Neural cell (in vitro differentiated cells): ENCODE results near the gene ADISSP. TPM values are rescaled to one million over a fixed set of nuclear protein-coding genes. Genes with fewer than 3 reads are reported as not detected.

Experiments used
- H2AFZ ChIP-seq: fragments of 200-600, 300-800 bp; sonication (generic), shearing (Covaris generic); 2 replicates; pipeline ENCODE4 v1.6.0; 2014; ENCODE audit warnings: low read depth, mild to moderate bottlenecking, antibody characterized with exemption, low read length, moderate library complexity
- H3F3A ChIP-seq: fragments of 200-600 bp; shearing (Covaris generic); 2 replicates; pipeline ENCODE4 v1.6.1; 2016; ENCODE audit warnings: mild to moderate bottlenecking, moderate library complexity, mixed read lengths, antibody characterized with exemption, low read length; ENCODE audit not compliant: insufficient read depth, poor library complexity, severe bottlenecking
- H3K27ac ChIP-seq: fragments of 200-600, 300-800 bp; sonication (generic), shearing (Covaris generic); 2 replicates; pipeline ENCODE4 v1.5.1; 2014; ENCODE audit warnings: mild to moderate bottlenecking, low read length, moderate library complexity
- H3K27me3 ChIP-seq: fragments of 300-800, 200-600 bp; sonication (generic), shearing (Covaris generic); 2 replicates; pipeline ENCODE4 v1.6.0; 2014; ENCODE audit warnings: mild to moderate bottlenecking, low read depth, low read length, moderate library complexity; ENCODE audit not compliant: insufficient read depth
- H3K36me3 ChIP-seq: fragments of 300-800, 200-600 bp; sonication (generic), shearing (Covaris generic); 2 replicates; pipeline ENCODE4 v1.5.1; 2014; ENCODE audit warnings: mild to moderate bottlenecking, antibody characterized with exemption, low read length, moderate library complexity; ENCODE audit not compliant: insufficient read depth
- H3K4me2 ChIP-seq: fragments of 300-800, 200-600 bp; sonication (generic), shearing (Covaris generic); 2 replicates; pipeline ENCODE4 v1.6.0; 2014; ENCODE audit warnings: mild to moderate bottlenecking, low read length
- H3K4me3 ChIP-seq: fragments of 300-800, 200-600 bp; sonication (generic), shearing (Covaris generic); 2 replicates; pipeline ENCODE4 v1.5.1; 2014; ENCODE audit warnings: mild to moderate bottlenecking, low read length, moderate library complexity
- H3K79me2 ChIP-seq: fragments of 200-600 bp; shearing (Covaris generic); replicated peaks from 2 replicates; pipeline ENCODE4 v1.6.0; 2014; ENCODE audit warnings: mild to moderate bottlenecking, low read length, moderate library complexity; ENCODE audit not compliant: insufficient read depth
- H3K9ac ChIP-seq: fragments of 300-800, 200-600 bp; sonication (generic), shearing (Covaris generic); 2 replicates; pipeline ENCODE4 v1.6.1; 2016; ENCODE audit warnings: mild to moderate bottlenecking, low read length, mixed read lengths
- H3K9me2 ChIP-seq: fragments of 200-600 bp; shearing (Covaris generic); 2 replicates; pipeline ENCODE4 v1.6.1; 2016; ENCODE audit warnings: mild to moderate bottlenecking, low read length, mixed read lengths; ENCODE audit not compliant: insufficient read depth
- H3K9me3 ChIP-seq: fragments of 200-600, 300-800 bp; sonication (generic), shearing (Covaris generic); 2 replicates; pipeline ENCODE4 v1.6.1; 2016; ENCODE audit warnings: mild to moderate bottlenecking, mixed run types, low read length, moderate library complexity, mixed read lengths
- H4K20me1 ChIP-seq: fragments of 200-600 bp; shearing (Covaris generic); 2 replicates; pipeline ENCODE4 v1.6.1; 2016; ENCODE audit warnings: mild to moderate bottlenecking, mixed run types; ENCODE audit not compliant: insufficient read depth
- CTCF ChIP-seq: fragments of 450-650 bp; IDR thresholded peaks from 2 replicates; pipeline ENCODE4 v1.5.1; 2014; ENCODE audit warnings: antibody characterized with exemption, mild to moderate bottlenecking, moderate library complexity; ENCODE audit not compliant: poor library complexity, severe bottlenecking
- EP300 ChIP-seq: fragments of 450-650 bp; conservative IDR thresholded peaks from 2 replicates; pipeline ENCODE4 v1.6.1; 2014; ENCODE audit warnings: antibody characterized with exemption, mild to moderate bottlenecking, moderate library complexity; ENCODE audit not compliant: poor library complexity, severe bottlenecking
- EZH2 ChIP-seq: fragments of 200-600, 300-800 bp; shearing (Covaris generic), sonication (generic); IDR thresholded peaks from 2 replicates; pipeline ENCODE4 v1.6.1; 2014; ENCODE audit warnings: antibody characterized with exemption, low read length, borderline replicate concordance, mild to moderate bottlenecking; ENCODE audit not compliant: insufficient read depth, poor library complexity, severe bottlenecking
- MXI1 ChIP-seq: fragments of 450-650 bp; conservative IDR thresholded peaks from 2 replicates; pipeline ENCODE4 v1.6.1; 2014; ENCODE audit warnings: antibody characterized with exemption, mild to moderate bottlenecking; ENCODE audit not compliant: poor library complexity, severe bottlenecking
- POLR2AphosphoS5 ChIP-seq: IDR thresholded peaks from 2 replicates; pipeline ENCODE4 v1.6.1; 2012
- RAD21 ChIP-seq: fragments of 450-650 bp; conservative IDR thresholded peaks from 2 replicates; pipeline ENCODE4 v1.6.1; 2014; ENCODE audit warnings: antibody characterized with exemption, mild to moderate bottlenecking, moderate library complexity
- REST ChIP-seq: IDR thresholded peaks from 2 replicates; pipeline ENCODE4 v1.6.1; 2012; ENCODE audit warnings: borderline replicate concordance
- SMC3 ChIP-seq: fragments of 450-650 bp; conservative IDR thresholded peaks from 2 replicates; pipeline ENCODE4 v1.6.1; 2014; ENCODE audit warnings: antibody characterized with exemption, mild to moderate bottlenecking, moderate library complexity; ENCODE audit not compliant: poor library complexity
- TAF1 ChIP-seq: IDR thresholded peaks from 2 replicates; pipeline ENCODE4 v1.6.1; 2012; ENCODE audit warnings: low read depth
- polyA plus RNA-seq: library from polyadenylated mRNA; depleted of rRNA; stranded (reverse); fragments of >200 nt; gene quantifications from 2 replicates; pipeline ENCODE4 v1.2.3, GENCODE V29; 2014

ADISSP gene
- polyA plus RNA-seq, 1 donor from 2014 or later: 39.8 TPM

- Histone ChIP-seq H3F3A (no peaks in the 10 kb centered on the region), H3K27me3 (no peaks in the 10 kb centered on the region), H3K36me3 (no peaks in the 10 kb centered on the region), H2AFZ (peak within 1 kb of the TSS; percentile 65), H3K9me3 (no peaks in the 10 kb centered on the region), H3K9ac (peak within 1 kb of the TSS; percentile 60), H3K4me2 (peak within 1 kb of the TSS; percentile 28), H3K4me3 (peak within 1 kb of the TSS; percentile 79), H4K20me1 (no peaks in the 10 kb centered on the region), H3K79me2 (no peaks in the 10 kb centered on the region), H3K9me2 (no peaks in the 10 kb centered on the region), H3K27ac (no peak within 1 kb of the TSS)
- TF ChIP-seq CTCF (peak; percentile 60), MXI1 (peak; percentile 46), REST (peak; percentile 42), POLR2AphosphoS5 (no peak), EP300 (no peak), TAF1 (no peak)
These were observed 28.2 kb upstream of the ADISSP start, which contains the start of gene CDC25B for GRCh38 chr20:3795511-3796468. CDC25B (plus strand) TSS chr20:3796310; CDS start chr20:3796532, 222 bp downstream.

DNA sequence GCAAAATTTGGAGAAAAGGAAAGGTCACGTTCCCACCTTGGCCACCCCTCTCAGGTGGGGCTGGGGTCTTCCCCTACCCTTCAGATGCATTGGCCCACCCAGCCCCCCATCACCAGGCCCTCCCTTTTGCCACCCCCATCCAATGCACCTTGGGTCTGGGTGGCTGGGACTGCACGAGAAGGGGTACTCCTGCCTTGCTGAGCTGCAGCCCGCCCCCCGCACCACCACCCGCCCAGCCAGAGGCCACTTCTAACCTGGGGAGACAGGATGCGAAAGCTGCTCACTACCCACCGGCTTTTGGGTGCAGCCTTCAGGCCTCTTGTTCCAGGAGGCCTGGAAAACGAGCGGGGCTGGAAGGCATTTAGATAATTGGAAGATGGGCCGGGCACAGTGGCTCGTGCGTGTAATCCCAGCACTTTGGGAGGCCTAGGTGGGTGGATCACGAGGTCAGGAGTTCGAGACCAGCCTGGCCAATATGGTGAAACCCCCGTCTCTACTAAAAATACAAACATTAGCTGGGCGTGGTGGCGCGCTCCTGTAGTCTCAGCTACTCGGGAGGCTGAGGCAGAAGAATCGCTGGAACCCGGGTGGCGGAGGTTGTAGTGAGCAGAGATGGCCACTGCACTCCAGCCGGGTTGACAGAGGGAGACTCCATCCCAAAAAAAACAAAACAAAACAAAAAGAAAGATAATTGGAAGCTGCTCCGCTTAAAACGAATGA is 27.3 kb upstream of the ADISSP start:
- no peaks in the 10 kb centered on the region for H3F3A ChIP-seq
- no peaks in the 10 kb centered on the region for H3K27me3 ChIP-seq
- H3K4me2 ChIP-seq: no peak overlapping the region
- H3K36me3 ChIP-seq: no peaks in the 10 kb centered on the region
- no peaks in the 10 kb centered on the region for H3K9me3 ChIP-seq
- no peaks in the 10 kb centered on the region for H4K20me1 ChIP-seq
- no peak overlapping the region for H3K27ac ChIP-seq
- H3K79me2 ChIP-seq: no peaks in the 10 kb centered on the region
- no peak for TF ChIP-seq RAD21
- no peak for TF ChIP-seq CTCF
- no peak for TF ChIP-seq MXI1
- TF ChIP-seq REST: no peak
- no peak for TF ChIP-seq TAF1
- TF ChIP-seq EP300: no peak
- TF ChIP-seq POLR2AphosphoS5: no peak
- no peak for TF ChIP-seq EZH2
- no peak for TF ChIP-seq SMC3
- H3K9ac ChIP-seq: no peak overlapping the region
- H3K9me2 ChIP-seq: no peaks in the 10 kb centered on the region
- peak overlapping the region; percentile 79 for H3K4me3 ChIP-seq
- H2AFZ ChIP-seq: no peak overlapping the region
